Small intestine (tissue), 7 donors: ENCODE measurements around the gene PLOD3. TPM values are rescaled to one million over a fixed set of nuclear protein-coding genes. Genes with fewer than 3 reads are reported as not detected.

Experiments used
- DNase-seq, 2 donors: peaks; one replicate each; pipeline versions ENCODE4 v3.0.0 to v3.0.0-alpha.2; 2013
- FAIRE-seq: peaks from 2 replicates; lab custom pipeline; 2012; peaks lifted over from hg19 to GRCh38; lab: Jason Lieb, UNC
- H3K27ac ChIP-seq, 3 donors: one replicate each; pipeline ENCODE4 v1.5.1; 2013; ENCODE audit warnings: low read length in 2 of 3, mild to moderate bottlenecking in 2 of 3, control low read depth in 1 of 3, inconsistent platforms in 1 of 3, low read depth in 1 of 3, moderate library complexity in 1 of 3
- H3K27me3 ChIP-seq, 3 donors: one replicate each; pipeline ENCODE4 v1.6.1; 2013; ENCODE audit warnings: low read length in 3 of 3, inconsistent platforms in 1 of 3; ENCODE audit not compliant: control insufficient read depth in 3 of 3, insufficient read depth in 3 of 3
- H3K36me3 ChIP-seq, 3 donors: one replicate each; pipeline ENCODE4 v1.6.1; 2013; ENCODE audit warnings: low read length in 3 of 3, inconsistent platforms in 1 of 3, low read depth in 1 of 3, mild to moderate bottlenecking in 1 of 3, moderate library complexity in 1 of 3; ENCODE audit not compliant: control insufficient read depth in 3 of 3, insufficient read depth in 2 of 3
- H3K4me1 ChIP-seq, 3 donors: one replicate each; pipeline ENCODE4 v1.6.1; 2013; ENCODE audit warnings: low read length in 2 of 3, inconsistent platforms in 1 of 3, low read depth in 1 of 3, mild to moderate bottlenecking in 1 of 3, moderate library complexity in 1 of 3; ENCODE audit not compliant: control insufficient read depth in 3 of 3, insufficient read depth in 2 of 3
- H3K4me3 ChIP-seq, 3 donors: one replicate each; pipeline ENCODE4 v1.5.1; 2013; ENCODE audit warnings: low read length in 3 of 3, control low read depth in 1 of 3, inconsistent platforms in 1 of 3, low read depth in 1 of 3, mild to moderate bottlenecking in 1 of 3, moderate library complexity in 1 of 3
- H3K9me3 ChIP-seq, 2 donors: one replicate each; pipeline ENCODE4 v1.6.1; 2013; ENCODE audit warnings: low read depth in 1 of 2, low read length in 1 of 2; ENCODE audit not compliant: control insufficient read depth in 2 of 2, insufficient read depth in 1 of 2
- WGBS, 3 donors: extraction: QIAGEN DNeasy Blood & Tissue Kit; methylation state at CpG; one replicate each; pipeline ENCODE4 v1.1.7; 2013; 5-methylcytosine and 5-hydroxymethylcytosine counted together
- polyA plus RNA-seq, 4 donors: library from polyadenylated mRNA; stranded (reverse) in 3 of 4; unstranded in 1 of 4; fragments of 200-250 nt in 3 of 4; fragments of 120-200 nt in 1 of 4; gene quantifications; one replicate each; pipeline versions ENCODE4 v1.2.1 to v1.2.3, GENCODE V29; 2013
- donor health status: healthy with polysubstance abuse.
- donor health status: control.
- donor health status: control.
- donor health status: Bipolar disorder and iron deficiency.
- donor health status: healthy.

The PLOD3 gene
- polyA plus RNA-seq, 4 donors: 54.5 to 67.0 (median 58.8) TPM

DNA sequence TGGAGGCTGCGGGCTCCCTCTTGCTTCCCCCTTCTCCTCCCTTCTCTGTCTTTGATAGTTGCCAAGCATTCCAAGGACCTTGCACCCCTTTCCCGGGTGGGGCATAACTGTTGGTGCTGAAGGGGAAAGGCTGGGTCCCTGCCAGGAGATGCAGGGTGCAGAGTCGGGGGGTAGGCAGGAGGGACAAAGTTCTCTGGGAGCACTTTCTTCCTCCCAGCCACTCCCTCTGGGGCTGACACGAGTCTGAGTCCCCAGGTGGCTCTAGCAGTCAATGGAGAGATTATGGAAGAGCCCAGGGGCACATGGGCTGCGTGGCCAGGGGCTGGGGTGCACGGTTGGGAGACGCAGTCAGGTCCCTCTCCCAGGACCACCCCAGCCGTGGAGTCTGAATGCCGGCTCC, 18.1 kb upstream of the PLOD3 start:
- peak; percentile 91 to 99 for DNase-seq
- H3K36me3 ChIP-seq: peaks cover 0 to 78% (median 3%) of the 10 kb centered on the region in 3 donors
- H3K4me3 ChIP-seq: peak overlapping the region in 2 of 3 donors; percentile 81 to 84
- H3K4me1 ChIP-seq: peaks cover 0 to 80% (median 0%) of the 10 kb centered on the region in 3 donors
- peak overlapping the region; percentile 97 to 99 (median 99) for H3K27ac ChIP-seq
- no peak for FAIRE-seq
- no peaks in the 10 kb centered on the region for H3K9me3 ChIP-seq
- H3K27me3 ChIP-seq: no peaks in the 10 kb centered on the region
- WGBS, 3 donors: 23 to 59% (median 30%) methylated on average over 8 to 9 of the region's 9 CpGs

DNA sequence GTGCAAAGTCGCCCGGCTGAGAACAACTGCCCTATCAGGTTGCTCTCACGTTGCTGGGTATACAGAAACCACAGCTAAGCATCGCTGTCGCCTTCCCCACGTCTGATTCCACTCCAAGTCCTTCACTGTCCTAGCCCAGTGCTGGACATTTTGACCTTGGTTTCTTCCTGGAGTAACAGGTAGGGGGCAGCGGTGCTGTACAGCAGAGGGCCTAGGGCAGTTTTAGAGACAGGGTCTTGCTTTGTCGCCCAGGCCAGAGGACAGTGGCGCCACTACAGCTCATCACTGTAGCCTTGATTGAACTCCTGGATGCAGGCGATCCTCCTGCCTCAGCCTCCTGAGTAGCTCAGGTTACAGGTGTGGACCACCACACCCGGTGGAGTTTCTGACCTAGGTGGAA, 17.7 kb upstream of the PLOD3 start:
- no peaks in the 10 kb centered on the region for H3K27me3 ChIP-seq
- WGBS, 3 donors: 10 to 52% (median 37%) methylated on average over 11 of the region's 11 CpGs
- peak overlapping the region; percentile 97 to 99 (median 99) for H3K27ac ChIP-seq
- no peak for FAIRE-seq
- peak overlapping the region in 2 of 3 donors; percentile 81 to 84 for H3K4me3 ChIP-seq
- H3K4me1 ChIP-seq: peaks cover 0 to 75% (median 0%) of the 10 kb centered on the region in 3 donors
- H3K36me3 ChIP-seq: peaks cover 0 to 77% (median 3%) of the 10 kb centered on the region in 3 donors
- DNase-seq: peak; percentile 55 to 57
- no peaks in the 10 kb centered on the region for H3K9me3 ChIP-seq

DNA sequence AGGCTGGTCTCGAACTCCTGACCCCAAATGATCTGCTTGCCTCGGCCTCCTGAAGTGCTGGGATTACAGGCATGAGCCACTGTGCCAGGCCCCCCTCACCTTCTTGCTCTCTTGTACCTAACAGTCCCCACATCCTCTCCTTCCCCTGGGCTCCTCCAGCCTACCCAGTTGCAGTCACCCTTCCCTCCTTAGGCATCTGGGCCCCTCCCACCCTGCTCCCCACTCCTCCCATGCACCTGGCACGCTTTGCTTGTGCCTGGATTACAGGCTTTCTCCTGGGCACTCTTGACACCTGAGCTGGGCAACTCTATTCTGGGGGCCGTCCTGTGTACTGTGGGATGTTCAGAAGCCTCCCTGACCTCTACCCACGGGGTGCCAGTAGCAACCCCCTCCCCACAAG, 17.3 kb upstream of the PLOD3 start:
- peak; percentile 61 to 85 for DNase-seq
- FAIRE-seq: no peak
- WGBS, 3 donors: 17 to 64% (median 45%) methylated on average over 5 of the region's 5 CpGs
- Histone ChIP-seq H3K27ac (peak overlapping the region; percentile 97 to 99 (median 99)), H3K27me3 (no peaks in the 10 kb centered on the region), H3K4me3 (peak overlapping the region in 1 of 3 donors; percentile 84), H3K36me3 (peaks cover 0 to 76% (median 0%) of the 10 kb centered on the region in 3 donors), H3K4me1 (peaks cover 0 to 71% (median 0%) of the 10 kb centered on the region in 3 donors), H3K9me3 (no peaks in the 10 kb centered on the region)

DNA sequence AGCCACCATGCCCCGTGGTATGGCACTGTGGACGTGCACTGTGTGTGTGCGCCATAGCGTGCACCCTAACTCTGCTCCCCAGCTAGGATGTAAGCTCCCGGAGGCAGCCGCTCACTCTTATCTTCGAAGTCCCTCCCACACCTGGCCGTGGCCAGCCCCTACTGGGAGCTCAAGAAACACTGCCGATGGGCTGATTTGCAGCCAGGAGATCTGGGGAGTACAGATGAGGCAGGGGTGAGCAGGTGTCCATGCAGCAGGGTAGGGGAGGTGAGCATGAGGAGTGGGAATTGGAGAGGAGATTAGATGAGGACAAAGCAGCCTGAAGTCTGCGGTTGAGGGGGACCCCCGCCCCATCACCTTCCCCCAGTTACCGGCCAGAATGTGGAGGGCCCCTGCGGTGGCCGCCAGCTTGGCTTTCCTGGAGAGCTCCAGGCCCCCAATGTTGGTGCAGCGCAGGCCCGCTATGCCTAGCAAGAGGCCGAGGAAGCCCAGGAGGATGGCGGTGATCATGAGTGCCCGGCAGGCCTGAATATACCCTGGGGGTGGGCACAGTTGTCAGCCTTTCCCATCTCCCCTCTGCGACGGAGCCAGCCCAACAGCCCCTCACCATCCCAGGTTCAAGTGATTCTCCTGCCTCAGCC, 16.6 kb upstream of the PLOD3 start:
- peak overlapping the region in 1 of 3 donors; percentile 84 for H3K4me3 ChIP-seq
- H3K36me3 ChIP-seq: peaks cover 0 to 72% (median 0%) of the 10 kb centered on the region in 3 donors
- FAIRE-seq (no peak), DNase-seq (peak; percentile 74 to 86)
- no peaks in the 10 kb centered on the region for H3K9me3 ChIP-seq
- H3K27me3 ChIP-seq: no peaks in the 10 kb centered on the region
- H3K27ac ChIP-seq: peak overlapping the region; percentile 97 to 99 (median 99)
- 22 to 65% (median 43%) methylated on average over 20 to 21 of the region's 21 CpGs for WGBS, 3 donors
- H3K4me1 ChIP-seq: peaks cover 0 to 65% (median 0%) of the 10 kb centered on the region in 3 donors

DNA sequence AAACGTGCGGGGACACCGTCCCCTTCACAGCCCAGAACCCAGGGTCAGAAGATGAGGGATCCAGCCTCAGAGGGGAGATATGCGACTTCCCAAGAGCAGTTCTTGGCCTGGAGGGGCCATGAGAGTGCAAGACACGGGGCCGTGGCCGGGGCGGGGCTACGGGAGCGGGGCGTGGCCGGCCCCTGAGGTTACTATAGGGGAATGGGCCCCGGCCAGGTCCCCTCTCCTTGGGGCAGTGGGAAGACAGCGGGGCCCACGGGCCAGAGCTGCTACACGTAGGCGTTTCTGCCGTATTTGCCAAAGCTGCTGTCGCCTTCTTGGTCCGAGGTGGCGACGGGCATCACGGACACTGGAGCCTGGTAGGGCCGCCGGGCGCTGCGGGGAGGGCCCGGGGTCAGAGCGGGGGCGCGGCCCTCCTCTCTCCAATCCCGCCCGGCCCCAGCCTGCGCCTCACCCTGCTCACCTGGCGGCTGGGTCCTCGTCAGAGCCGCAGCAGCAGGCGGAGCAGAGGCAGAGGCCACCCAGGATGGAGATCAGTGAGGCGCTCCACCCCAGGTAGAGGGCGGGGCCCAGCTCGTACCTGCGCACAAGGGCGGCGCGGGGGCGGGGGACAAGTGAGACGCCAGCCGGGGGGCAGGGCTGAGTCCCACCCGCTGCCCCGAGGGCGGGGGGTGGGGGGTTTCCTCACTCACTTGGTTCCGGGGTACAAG, 14.9 kb upstream of the PLOD3 start:
- FAIRE-seq (no peak), DNase-seq (peak; percentile 88 to 90)
- Histone ChIP-seq H3K27me3 (no peaks in the 10 kb centered on the region), H3K27ac (peak overlapping the region; percentile 79 to 97 (median 91)), H3K4me3 (peak overlapping the region in 2 of 3 donors; percentile 13 to 40), H3K36me3 (peaks cover 0 to 75% (median 5%) of the 10 kb centered on the region in 3 donors), H3K4me1 (peaks cover 0 to 50% (median 0%) of the 10 kb centered on the region in 3 donors), H3K9me3 (no peaks in the 10 kb centered on the region)
- 13 to 40% (median 33%) methylated on average over 19 to 52 of the region's 52 CpGs for WGBS, 3 donors

DNA sequence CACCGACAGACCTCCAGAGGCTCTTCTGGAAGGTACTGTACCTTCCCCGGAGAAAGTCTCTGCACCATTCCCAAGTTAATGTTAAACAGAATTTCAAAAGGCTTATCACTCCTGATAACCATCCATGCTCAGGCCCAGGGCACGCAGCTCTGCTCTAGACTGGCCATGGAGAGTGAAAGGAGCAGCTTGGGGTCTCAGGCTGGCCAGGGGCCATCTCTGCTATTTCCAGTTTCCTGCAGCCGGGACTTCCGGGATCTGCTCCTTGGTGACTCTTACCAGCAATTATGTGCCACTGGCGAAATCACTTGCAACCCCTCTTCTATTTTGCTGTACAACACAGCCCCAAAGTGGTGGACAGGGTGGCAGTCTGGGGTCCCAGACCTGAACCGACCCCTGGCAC, 14.3 kb upstream of the PLOD3 start:
- Histone ChIP-seq H3K4me3 (peak overlapping the region in 1 of 3 donors; percentile 40), H3K27ac (peak overlapping the region; percentile 70 to 97 (median 91)), H3K9me3 (no peaks in the 10 kb centered on the region), H3K36me3 (peaks cover 0 to 76% (median 5%) of the 10 kb centered on the region in 3 donors), H3K27me3 (no peaks in the 10 kb centered on the region), H3K4me1 (peaks cover 0 to 51% (median 0%) of the 10 kb centered on the region in 3 donors)
- FAIRE-seq (no peak), DNase-seq (peak; percentile 54 to 63)
- 15 to 48% (median 31%) methylated on average over 7 of the region's 7 CpGs for WGBS, 3 donors

DNA sequence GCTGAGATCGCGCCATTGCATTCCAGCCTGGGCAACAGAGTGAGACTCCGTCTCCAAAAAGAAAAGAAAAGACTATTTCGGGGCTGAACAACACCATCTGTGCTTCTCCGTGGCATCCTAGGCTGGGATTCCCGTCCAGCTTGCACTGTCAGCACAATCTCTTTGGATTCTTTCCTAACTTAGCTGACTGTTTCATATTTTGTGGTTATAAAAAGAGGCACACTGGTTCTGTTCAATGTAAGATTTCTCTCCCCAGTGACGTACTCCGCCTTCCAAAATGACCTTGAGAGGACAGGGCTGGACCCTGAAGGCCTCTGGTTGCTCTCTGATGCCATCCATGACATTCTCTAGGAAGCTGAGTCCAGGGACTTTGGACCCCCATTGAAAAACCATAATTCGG, 9.3 kb upstream of the PLOD3 start:
- Histone ChIP-seq H3K4me1 (peaks cover 0 to 12% (median 0%) of the 10 kb centered on the region in 3 donors), H3K9me3 (no peaks in the 10 kb centered on the region), H3K36me3 (peaks cover 8 to 85% (median 16%) of the 10 kb centered on the region in 3 donors), H3K27me3 (no peaks in the 10 kb centered on the region), H3K27ac (no peak overlapping the region), H3K4me3 (no peak overlapping the region)
- DNase-seq: peak in 1 of 2 donors; percentile 52
- no peak for FAIRE-seq
- WGBS, 3 donors: 86 to 91% (median 90%) methylated on average over 9 of the region's 9 CpGs

DNA sequence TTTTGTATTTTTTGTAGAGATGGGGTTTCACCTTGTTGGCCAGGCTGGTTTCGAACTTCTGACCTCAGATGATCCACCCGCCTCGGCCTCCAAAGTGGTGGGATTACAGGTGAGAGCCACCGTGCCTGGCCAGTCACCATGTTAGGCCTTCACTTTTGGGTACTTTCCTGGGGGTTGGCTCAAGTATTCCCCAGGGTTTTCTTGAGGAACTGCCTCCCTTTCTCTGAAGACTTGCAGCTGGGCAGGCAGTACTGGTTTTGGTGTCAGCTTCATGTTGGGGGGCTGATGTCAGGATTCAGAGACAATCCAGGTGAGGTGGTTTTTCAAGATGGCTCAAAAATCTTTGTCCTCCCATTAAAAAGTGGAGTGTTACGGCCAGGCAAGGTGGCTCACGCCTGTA, 8.3 kb upstream of the PLOD3 start:
- peaks cover 8 to 83% (median 16%) of the 10 kb centered on the region in 3 donors for H3K36me3 ChIP-seq
- H3K4me3 ChIP-seq: no peak overlapping the region
- no peaks in the 10 kb centered on the region for H3K27me3 ChIP-seq
- DNase-seq (no peak), FAIRE-seq (no peak)
- H3K27ac ChIP-seq: no peak overlapping the region
- H3K4me1 ChIP-seq: peaks cover 0 to 3% (median 0%) of the 10 kb centered on the region in 3 donors
- WGBS, 3 donors: 94 to 96% (median 95%) methylated on average over 6 of the region's 6 CpGs
- no peaks in the 10 kb centered on the region for H3K9me3 ChIP-seq
